NCI-H345 (cell line): ENCODE data around the gene REEP5.
"Not testable (repeated sequence)": the region's sequence is repeated elsewhere in the genome, so short reads cannot be mapped to it uniquely, and the experiment has no call there.

Experiments
- DNase-seq: peaks from one replicate; lab custom pipeline; 2025; lab: John Stamatoyannopoulos, UW

Gene REEP5

GRCh38 chr5:112921833-112922817, at the start of gene REEP5:
TSS of gene REEP5 (minus strand) at chr5:112922227. CDS start at chr5:112922190, 37 bp downstream.
- peak; percentile 85 for DNase-seq

- DNase-seq: no peak
Measured at GRCh38 chr5:112971276-112971675, 49.2 kb upstream of the REEP5 start.

- no peak for DNase-seq
Measured at GRCh38 chr5:112968411-112969106, 46.5 kb upstream of the REEP5 start.

GRCh38 chr5:112967520-112968083, 45.6 kb upstream of the REEP5 start:
- DNase-seq: no peak

- no peak for DNase-seq
Measured at GRCh38 chr5:112965733-112966306, 43.8 kb upstream of the REEP5 start.

- DNase-seq: not testable (repeated sequence)
Measured at GRCh38 chr5:112963374-112963733, 41.3 kb upstream of the REEP5 start.

GRCh38 chr5:112960863-112961504, 39.0 kb upstream of the REEP5 start:
- DNase-seq: no peak

GRCh38 chr5:112960315-112960714, 38.3 kb upstream of the REEP5 start:
- DNase-seq: no peak

- not testable (repeated sequence) for DNase-seq
Measured at GRCh38 chr5:112959872-112960271, 37.8 kb upstream of the REEP5 start.

GRCh38 chr5:112958093-112959088, 36.4 kb upstream of the REEP5 start:
- no peak for DNase-seq

GRCh38 chr5:112957036-112957808, 35.2 kb upstream of the REEP5 start:
- DNase-seq: no peak

- no peak for DNase-seq
Measured at GRCh38 chr5:112956606-112957005, 34.6 kb upstream of the REEP5 start.

GRCh38 chr5:112951124-112951702, 29.2 kb upstream of the REEP5 start:
- DNase-seq: no peak

- no peak for DNase-seq
Measured at GRCh38 chr5:112948458-112948857, 26.4 kb upstream of the REEP5 start.

GRCh38 chr5:112940670-112941069, 18.6 kb upstream of the REEP5 start:
- DNase-seq: no peak

- no peak for DNase-seq
Measured at GRCh38 chr5:112938286-112938685, 16.3 kb upstream of the REEP5 start.

GRCh38 chr5:112935675-112936074, 13.6 kb upstream of the REEP5 start:
- DNase-seq: no peak

- no peak for DNase-seq
Measured at GRCh38 chr5:112934366-112934663, 12.3 kb upstream of the REEP5 start.

- DNase-seq: no peak
Measured at GRCh38 chr5:112933651-112934365, 11.8 kb upstream of the REEP5 start.
